Prostate gland (tissue), 2 donors: ENCODE measurements around the gene NUAK2.

ENCODE experiments used
- CTCF ChIP-seq, 4 experiments: fragments of 200-600 bp in 2 of 4; fragments of 450-650 bp in 2 of 4; sonication (generic) in 2 of 4; IDR thresholded peaks; 1 replicate in 3 of 4; 2 replicates in 1 of 4; pipeline ENCODE4 v1.5.1; 2016 to 2019; ENCODE audit warnings: antibody characterized with exemption in 4 of 4, mild to moderate bottlenecking in 2 of 4, moderate library complexity in 2 of 4
- POLR2A ChIP-seq: fragments of 450-650 bp; IDR thresholded peaks from one replicate; pipeline ENCODE4 v1.6.1; 2016; ENCODE audit warnings: antibody characterized with exemption, mild to moderate bottlenecking

DNA sequence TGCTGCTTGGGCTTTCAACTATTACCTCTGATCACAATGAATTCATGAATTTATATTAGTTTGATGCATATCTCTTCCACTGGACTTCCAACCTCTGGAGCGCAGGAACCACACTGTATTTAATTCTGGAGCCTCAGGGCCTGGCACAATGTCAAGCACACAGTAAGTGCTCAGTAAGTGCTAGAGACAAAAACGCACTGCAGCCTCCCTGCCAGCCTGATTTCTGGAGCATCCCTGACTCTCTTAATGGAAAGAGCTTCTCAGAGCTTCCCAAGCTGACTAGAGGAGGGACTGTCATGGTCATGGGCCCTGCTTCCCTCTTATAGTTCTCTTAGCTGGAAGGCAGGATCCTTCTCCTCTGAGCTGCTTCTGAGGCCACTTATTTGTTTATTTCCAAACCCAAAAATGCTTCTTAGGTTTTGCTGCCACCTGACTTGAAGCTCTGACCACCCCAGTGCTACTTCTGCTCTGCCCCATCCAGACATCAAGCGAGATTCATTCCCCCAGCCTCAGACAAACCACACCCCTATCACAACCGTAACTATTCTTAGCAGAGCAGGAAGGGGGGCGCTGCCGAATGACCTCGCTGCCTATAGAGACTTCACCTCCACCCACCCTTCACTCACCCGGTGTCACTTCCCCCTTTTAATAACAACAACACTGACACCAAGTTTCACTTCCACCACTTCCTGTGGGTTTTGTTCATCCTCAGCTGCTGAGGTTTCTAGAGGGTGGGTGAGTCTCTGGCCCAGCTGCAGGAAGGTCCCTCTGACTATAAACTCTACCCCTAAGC lies 33.6 kb downstream of the NUAK2 start:
- no peak for TF ChIP-seq CTCF (IDR thresholded peaks at IDR 0.05)
- no peak for TF ChIP-seq POLR2A
